Stomach smooth muscle (tissue), 2 donors: ENCODE results near the gene PXMP4.
A peak's percentile ranks its signal among the peaks of the same experiment; 100 is the strongest.

Experiments
- H3K27ac ChIP-seq: one replicate; pipeline ENCODE4 v1.7.0; 2013; ENCODE audit warnings: mild to moderate bottlenecking, low read length, inconsistent platforms
- H3K27me3 ChIP-seq, 2 donors: one replicate each; pipeline ENCODE4 v1.7.0; 2013; ENCODE audit warnings: low read length in 2 of 2; ENCODE audit not compliant: insufficient read depth in 2 of 2, control insufficient read depth in 1 of 2
- H3K36me3 ChIP-seq, 2 donors: one replicate each; pipeline ENCODE4 v1.7.0; 2013; ENCODE audit warnings: low read length in 2 of 2; ENCODE audit not compliant: control insufficient read depth in 2 of 2, insufficient read depth in 2 of 2
- H3K4me1 ChIP-seq: one replicate; pipeline ENCODE4 v1.7.0; 2013; ENCODE audit warnings: low read length; ENCODE audit not compliant: control insufficient read depth, insufficient read depth
- H3K4me3 ChIP-seq, 2 donors: one replicate each; pipeline ENCODE4 v1.7.0; 2013; ENCODE audit warnings: low read length in 2 of 2
- H3K9ac ChIP-seq, 2 donors: one replicate each; pipeline ENCODE4 v1.7.0; 2013; ENCODE audit warnings: low read length in 2 of 2, mild to moderate bottlenecking in 1 of 2
- H3K9me3 ChIP-seq, 2 donors: one replicate each; pipeline ENCODE4 v1.7.0; 2013; ENCODE audit warnings: low read length in 2 of 2; ENCODE audit not compliant: control insufficient read depth in 2 of 2
- donor health status: healthy.
- donor health status: Pancreatic carcinoma.

Gene PXMP4

GRCh38 chr20:33680686-33681085 lies 39.4 kb downstream of the PXMP4 start:
- Histone ChIP-seq H3K36me3 (no peaks in the 10 kb centered on the region), H3K27ac (no peak overlapping the region), H3K4me1 (peaks cover 28% of the 10 kb centered on the region), H3K4me3 (no peak overlapping the region), H3K9me3 (no peaks in the 10 kb centered on the region), H3K27me3 (no peaks in the 10 kb centered on the region), H3K9ac (no peak overlapping the region)

- Histone ChIP-seq H3K36me3 (no peaks in the 10 kb centered on the region), H3K4me3 (no peak overlapping the region), H3K9me3 (no peaks in the 10 kb centered on the region), H3K9ac (no peak overlapping the region), H3K4me1 (peaks cover 28% of the 10 kb centered on the region), H3K27ac (no peak overlapping the region), H3K27me3 (no peaks in the 10 kb centered on the region)
Observed at GRCh38 chr20:33679758-33680485, 40.2 kb downstream of the PXMP4 start.

GRCh38 chr20:33677991-33678702 lies 42.0 kb downstream of the PXMP4 start:
- Histone ChIP-seq H3K4me3 (no peak overlapping the region), H3K27ac (no peak overlapping the region), H3K9me3 (no peaks in the 10 kb centered on the region), H3K36me3 (no peaks in the 10 kb centered on the region), H3K27me3 (no peaks in the 10 kb centered on the region), H3K4me1 (peaks cover 38% of the 10 kb centered on the region), H3K9ac (no peak overlapping the region)

GRCh38 chr20:33676652-33677645 lies 43.2 kb downstream of the PXMP4 start:
- Histone ChIP-seq H3K27ac (peak overlapping the region; percentile 97), H3K4me1 (peaks cover 50% of the 10 kb centered on the region), H3K4me3 (no peak overlapping the region), H3K27me3 (no peaks in the 10 kb centered on the region), H3K9ac (no peak overlapping the region), H3K36me3 (no peaks in the 10 kb centered on the region), H3K9me3 (no peaks in the 10 kb centered on the region)

- peaks cover 0 to 6% of the 10 kb centered on the region in 2 donors for H3K36me3 ChIP-seq
- peak overlapping the region in 1 of 2 donors; percentile 15 for H3K4me3 ChIP-seq
- H3K27me3 ChIP-seq = no peaks in the 10 kb centered on the region
- H3K9ac ChIP-seq = peak overlapping the region; percentile 70 to 79
- H3K4me1 ChIP-seq = peaks cover 52% of the 10 kb centered on the region
- peak overlapping the region; percentile 97 for H3K27ac ChIP-seq
- H3K9me3 ChIP-seq = no peaks in the 10 kb centered on the region
Observed at GRCh38 chr20:33676121-33676520, 44.0 kb downstream of the PXMP4 start.

GRCh38 chr20:33675136-33675959 lies 44.8 kb downstream of the PXMP4 start:
- Histone ChIP-seq H3K36me3 (peaks cover 3 to 10% of the 10 kb centered on the region in 2 donors), H3K4me3 (peak overlapping the region; percentile 70 to 81), H3K27me3 (no peaks in the 10 kb centered on the region), H3K27ac (peak overlapping the region; percentile 97), H3K9ac (peak overlapping the region; percentile 70 to 79), H3K9me3 (no peaks in the 10 kb centered on the region), H3K4me1 (peaks cover 54% of the 10 kb centered on the region)

GRCh38 chr20:33674294-33675135 lies 45.6 kb downstream of the PXMP4 start, which contains the start of gene NECAB3:
Gene NECAB3, minus strand, starts transcription at chr20:33674428. Its CDS starts 76 bp downstream, at chr20:33674352.
- Histone ChIP-seq H3K9me3 (no peaks in the 10 kb centered on the region), H3K27me3 (no peaks in the 10 kb centered on the region), H3K4me3 (peak within 1 kb of the TSS; percentile 70 to 81), H3K27ac (peak within 1 kb of the TSS; percentile 97), H3K36me3 (peaks cover 3 to 10% of the 10 kb centered on the region in 2 donors), H3K9ac (peak within 1 kb of the TSS; percentile 82 to 83), H3K4me1 (peaks cover 52% of the 10 kb centered on the region)

GRCh38 chr20:33673410-33674293 lies 46.5 kb downstream of the PXMP4 start:
- Histone ChIP-seq H3K4me3 (peak overlapping the region; percentile 63 to 81), H3K27ac (peak overlapping the region; percentile 80), H3K4me1 (peaks cover 49% of the 10 kb centered on the region), H3K27me3 (no peaks in the 10 kb centered on the region), H3K9me3 (no peaks in the 10 kb centered on the region), H3K36me3 (peaks cover 9 to 15% of the 10 kb centered on the region in 2 donors), H3K9ac (peak overlapping the region; percentile 82 to 83)

- Histone ChIP-seq H3K9me3 (no peaks in the 10 kb centered on the region), H3K27me3 (no peaks in the 10 kb centered on the region), H3K36me3 (peaks cover 10 to 15% of the 10 kb centered on the region in 2 donors), H3K9ac (peak overlapping the region; percentile 82 to 83), H3K4me1 (peaks cover 54% of the 10 kb centered on the region), H3K27ac (peak overlapping the region; percentile 80), H3K4me3 (peak overlapping the region; percentile 63 to 81)
Observed at GRCh38 chr20:33673114-33673409, 47.0 kb downstream of the PXMP4 start.
